ENCODE data around the gene TKT.
A peak's percentile ranks its signal among the peaks of the same experiment; 100 is the strongest.
"Not testable (repeated sequence)": the region's sequence is repeated elsewhere in the genome, so short reads cannot be mapped to it uniquely, and the experiment has no call there.

The TKT gene, protein sequence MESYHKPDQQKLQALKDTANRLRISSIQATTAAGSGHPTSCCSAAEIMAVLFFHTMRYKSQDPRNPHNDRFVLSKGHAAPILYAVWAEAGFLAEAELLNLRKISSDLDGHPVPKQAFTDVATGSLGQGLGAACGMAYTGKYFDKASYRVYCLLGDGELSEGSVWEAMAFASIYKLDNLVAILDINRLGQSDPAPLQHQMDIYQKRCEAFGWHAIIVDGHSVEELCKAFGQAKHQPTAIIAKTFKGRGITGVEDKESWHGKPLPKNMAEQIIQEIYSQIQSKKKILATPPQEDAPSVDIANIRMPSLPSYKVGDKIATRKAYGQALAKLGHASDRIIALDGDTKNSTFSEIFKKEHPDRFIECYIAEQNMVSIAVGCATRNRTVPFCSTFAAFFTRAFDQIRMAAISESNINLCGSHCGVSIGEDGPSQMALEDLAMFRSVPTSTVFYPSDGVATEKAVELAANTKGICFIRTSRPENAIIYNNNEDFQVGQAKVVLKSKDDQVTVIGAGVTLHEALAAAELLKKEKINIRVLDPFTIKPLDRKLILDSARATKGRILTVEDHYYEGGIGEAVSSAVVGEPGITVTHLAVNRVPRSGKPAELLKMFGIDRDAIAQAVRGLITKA
- total RNA-seq = 78.5 to 388 (median 161) reads per million in 3 experiments

DNA sequence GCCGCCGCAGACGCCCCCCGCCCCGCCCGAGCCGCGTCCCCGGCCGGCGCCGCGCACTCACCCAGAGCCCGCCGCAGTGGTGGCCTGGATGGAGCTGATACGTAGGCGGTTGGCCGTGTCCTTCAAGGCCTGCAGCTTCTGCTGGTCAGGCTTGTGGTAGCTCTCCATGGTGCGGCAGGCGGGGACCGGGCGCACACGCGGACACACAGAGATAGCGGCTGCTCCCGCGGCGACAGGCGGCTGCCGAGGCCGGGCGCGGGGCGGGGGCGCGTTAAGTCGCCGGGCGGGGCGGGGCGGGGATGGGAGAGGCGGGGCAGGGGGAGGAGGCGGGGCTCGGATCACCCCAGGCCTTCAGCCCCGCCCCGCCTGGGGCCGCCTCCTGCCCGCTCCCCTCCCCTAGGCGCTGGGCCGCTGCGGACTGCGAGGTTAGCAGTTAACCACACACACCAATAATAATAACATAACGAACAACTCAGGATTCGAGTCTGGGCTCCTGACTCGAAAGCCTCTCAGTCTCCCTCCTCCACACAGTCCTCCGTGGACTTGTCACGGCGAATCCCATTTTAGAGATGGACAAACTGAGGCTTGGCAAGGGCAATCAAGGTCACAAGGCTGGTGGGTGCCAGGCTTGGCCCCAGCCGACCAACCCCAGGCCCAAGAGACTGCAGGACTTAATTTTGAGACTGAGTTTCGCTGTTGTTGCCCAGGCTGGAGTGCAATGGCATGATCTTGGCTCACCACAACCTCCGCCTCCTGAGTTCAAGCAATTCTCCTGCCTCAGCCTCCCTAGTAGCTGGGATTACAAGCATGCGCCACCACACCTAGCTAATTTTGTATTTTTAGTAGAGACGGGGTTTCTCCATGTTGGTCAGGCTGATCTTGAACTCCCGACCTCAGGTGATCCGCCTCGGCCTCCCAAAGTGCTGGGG, at the start of gene TKT:
TKT (minus strand) TSS at position 248 of the 929 bp plus-strand sequence; CDS start at position 168, 80 bp downstream.
- DNase-seq = peak; percentile 69

DNA sequence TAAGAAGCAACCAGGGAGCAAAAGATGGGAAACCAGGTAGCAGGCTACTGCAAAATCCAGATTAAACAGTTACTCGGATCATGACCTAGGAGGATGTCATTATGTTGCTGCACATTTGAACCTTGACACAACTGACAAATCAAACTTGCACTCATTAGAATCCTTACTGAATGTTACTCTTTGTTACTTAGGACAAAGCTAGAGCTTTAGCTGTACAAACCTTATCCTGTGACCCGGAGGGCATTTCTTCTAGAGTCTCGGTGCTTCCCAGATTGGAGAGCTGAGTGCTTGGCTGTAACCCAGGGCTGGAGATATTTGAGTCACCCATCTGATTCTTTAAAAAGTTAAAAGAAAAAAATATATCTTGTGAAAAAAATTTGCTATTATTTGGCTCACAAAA, 48.1 kb upstream of the TKT start:
- DNase-seq = no peak

DNA sequence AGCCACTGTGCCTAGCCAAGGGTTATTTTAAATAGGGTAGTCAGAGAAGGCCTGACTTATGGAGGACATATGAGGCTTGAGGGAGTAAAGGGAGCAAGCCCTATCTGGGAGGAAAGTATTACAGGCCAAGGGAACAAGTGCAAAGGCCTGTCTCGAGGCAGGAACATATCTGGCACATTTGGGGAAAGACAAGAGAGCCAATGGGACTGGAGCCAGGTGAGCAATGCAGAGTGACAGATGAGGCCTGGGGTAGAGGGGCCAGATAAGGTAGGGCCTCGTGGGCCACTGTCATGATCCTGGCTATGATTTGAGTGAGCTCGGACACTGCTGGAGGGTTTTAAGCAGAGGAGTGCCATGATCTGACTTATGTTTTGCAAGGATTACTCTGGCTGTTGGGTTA, 47.7 kb upstream of the TKT start:
- no peak for DNase-seq

DNA sequence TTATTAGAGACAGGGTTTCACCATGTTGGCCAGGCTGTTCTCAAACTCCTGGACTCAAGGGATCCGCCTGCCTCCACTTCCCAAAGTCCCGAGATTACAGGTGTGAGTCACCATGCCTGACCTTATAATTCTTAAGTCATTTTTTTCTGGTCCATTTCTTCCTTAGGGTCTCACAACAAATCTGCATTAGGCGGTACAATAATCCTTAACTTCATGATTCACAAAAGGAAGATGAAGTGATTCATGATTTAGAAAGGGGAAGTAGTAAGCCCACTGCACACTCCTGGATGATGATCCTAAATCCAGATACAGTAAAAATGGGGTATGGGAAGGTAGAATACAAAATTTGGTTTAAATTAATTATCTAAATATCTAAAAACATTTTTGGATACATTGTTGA, 45.0 kb upstream of the TKT start:
- no peak for DNase-seq

DNA sequence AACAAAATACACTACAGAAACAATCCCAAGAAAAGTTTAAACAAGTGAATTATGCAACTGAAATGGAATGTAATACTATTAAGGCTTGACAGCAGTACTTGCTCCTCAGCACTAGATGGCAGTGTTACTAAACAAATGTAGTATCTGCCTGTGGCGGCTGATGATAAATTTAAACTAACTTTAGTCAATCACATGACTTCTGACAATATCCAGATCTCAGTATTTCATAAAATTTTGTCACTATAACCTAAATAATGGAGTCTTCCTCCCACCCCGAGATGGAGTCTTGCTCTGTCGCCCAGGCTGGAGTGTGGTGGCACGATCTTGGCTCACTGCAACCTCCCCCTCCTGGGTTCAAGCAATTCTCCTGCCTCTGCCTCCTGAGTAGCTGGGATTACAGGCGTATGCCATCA, 43.8 kb upstream of the TKT start:
- DNase-seq = peak; percentile 36

DNA sequence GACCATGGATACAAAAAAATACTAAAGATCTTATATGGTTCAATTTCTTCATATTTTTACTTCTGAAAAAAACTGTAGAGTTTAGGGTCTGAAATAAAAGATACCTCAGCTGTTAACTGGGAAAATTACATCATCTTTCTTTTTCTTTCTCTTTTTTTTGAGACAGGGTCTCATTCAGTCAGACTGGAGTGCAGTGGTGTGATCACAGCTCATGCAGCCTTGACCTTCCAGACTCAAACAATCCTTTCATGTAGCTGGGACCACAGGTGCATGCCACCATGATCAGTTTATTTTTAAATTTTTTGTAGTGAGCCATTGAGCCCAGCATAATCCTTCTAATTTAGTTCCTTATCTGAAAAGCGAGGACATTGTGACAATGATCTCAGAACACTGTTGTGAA, 39.6 kb upstream of the TKT start:
- DNase-seq = no peak

- no peak for DNase-seq
Observed at GRCh38 chr3:53293867-53294266, 38.0 kb upstream of the TKT start.

DNA sequence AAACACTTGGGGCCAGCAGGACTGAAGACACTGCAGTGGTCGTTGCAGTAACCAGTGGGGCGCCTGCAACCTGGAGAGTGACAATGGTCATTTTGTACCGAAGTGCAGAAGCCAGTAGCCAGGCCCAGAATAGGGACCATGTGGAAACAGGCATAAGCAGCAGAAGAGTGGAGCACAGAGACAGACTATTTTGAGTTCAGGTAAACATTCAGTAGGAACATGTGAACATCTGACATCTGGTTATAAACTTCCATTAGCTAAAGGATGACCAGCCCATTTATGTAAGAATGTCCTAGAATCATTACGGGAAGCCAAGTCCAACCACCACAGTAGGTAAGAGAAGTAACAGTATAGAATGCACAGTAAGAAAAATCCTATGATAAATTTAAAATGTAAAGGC, 32.4 kb upstream of the TKT start:
- DNase-seq = no peak

GRCh38 chr3:53287131-53287629, 31.4 kb upstream of the TKT start:
- no peak for DNase-seq

- no peak for DNase-seq
Observed at GRCh38 chr3:53286727-53287126, 30.9 kb upstream of the TKT start.

GRCh38 chr3:53282581-53282980, 26.8 kb upstream of the TKT start:
- no peak for DNase-seq

GRCh38 chr3:53278667-53279066, 22.8 kb upstream of the TKT start:
- no peak for DNase-seq

DNA sequence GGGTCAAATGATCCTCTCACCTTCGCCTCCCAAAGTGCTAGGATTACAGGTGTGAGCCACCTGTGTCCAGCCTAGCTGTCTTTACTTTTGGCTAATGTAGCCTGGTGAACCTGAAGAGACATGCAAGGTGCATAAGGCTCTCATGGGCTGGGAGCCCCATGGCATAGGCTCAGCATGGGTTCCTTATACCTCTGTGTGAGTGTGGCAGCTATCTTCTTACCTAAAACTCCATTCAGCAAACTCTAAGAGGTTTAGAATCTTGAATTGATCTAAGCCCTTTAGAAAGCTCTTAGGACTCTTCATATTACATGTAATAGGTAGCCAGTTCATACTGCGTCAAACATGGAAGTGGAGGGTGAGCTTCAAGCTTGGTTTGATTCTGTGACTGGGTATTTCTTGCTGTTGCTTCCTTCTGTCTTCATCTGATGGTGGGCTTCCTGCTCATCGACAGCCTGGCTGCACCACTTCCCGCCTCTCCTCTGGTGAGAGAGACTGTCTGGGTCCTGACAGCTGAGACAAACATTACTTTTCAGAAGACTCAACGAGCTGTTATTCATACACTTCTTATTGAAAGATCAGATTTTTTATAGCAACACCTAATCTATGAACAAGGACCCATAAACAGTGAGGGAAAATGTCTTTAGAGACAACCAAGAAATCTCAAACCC, 19.2 kb upstream of the TKT start:
- DNase-seq = no peak

DNA sequence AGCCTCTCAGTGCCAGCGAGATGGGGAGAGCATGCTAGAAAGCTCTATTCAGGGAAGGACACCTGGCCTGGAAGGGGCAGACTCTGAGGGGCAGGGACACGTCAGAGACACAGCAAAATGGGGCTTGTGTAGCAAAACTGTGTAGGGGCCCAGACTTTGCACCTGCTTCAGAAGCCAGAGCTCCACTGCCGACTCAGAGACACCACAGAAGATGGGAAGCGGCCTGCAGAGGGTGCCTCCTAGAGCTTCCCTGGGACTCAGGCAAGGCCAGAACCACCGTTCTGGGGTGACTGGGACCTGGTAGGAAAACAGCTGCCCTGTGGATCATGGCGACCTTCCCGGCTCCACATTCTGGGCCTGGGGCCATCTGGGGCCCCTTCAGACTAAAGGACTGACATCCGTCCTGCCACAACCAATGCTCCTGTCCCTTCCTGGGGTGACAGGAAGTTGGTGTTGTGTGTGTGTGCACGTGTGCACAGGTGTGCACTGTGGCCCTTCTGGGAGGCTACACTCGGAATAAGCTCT, 17.4 kb upstream of the TKT start:
- no peak for DNase-seq

DNA sequence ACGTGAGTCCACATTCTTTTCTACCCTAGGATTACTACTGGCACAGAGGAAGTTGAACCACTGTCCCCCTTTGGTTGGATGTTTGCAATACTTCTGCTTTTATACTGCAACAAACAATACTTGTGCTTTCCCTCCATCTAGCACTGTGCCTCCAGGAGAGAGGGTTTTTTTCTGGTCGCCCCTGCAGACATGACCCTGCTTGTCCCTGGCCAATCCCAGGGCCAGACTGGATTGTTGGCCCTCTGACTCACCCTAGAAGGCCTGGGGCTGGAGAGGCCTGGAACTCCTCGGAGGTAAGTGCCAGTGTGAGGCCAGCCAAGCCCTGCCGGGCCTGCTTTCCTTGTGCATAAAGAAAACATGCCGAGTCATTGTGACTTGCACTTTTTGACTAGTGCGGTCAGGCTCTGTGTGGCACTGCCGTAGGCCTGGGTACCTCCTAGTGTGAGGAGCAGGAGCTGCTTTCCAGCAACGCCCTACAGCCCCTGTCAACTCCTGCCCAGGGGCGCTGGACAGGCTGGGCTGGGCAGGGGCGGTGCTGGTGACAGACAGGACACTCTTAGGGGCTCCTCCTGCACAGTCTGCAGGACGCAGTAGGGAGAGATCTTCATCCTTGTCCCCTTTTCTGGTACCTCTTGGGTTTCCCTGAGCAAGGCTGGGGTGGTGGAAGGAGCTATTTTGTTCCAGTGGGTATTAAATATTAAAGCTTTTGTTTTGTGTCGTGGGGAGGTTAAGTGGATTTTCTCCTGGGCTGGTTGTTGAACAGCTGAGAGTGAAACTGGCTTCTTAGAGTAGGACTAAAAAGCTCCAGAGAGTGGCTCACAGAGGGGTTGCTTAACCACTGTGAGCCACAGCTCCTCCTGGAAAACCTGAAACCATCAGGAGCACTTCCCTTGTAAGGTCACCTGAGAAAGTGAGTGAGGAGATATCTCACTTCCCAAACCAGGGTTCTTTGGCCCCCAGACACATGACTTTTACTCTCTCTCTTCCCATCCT, 14.4 kb upstream of the TKT start:
- no peak for DNase-seq

DNA sequence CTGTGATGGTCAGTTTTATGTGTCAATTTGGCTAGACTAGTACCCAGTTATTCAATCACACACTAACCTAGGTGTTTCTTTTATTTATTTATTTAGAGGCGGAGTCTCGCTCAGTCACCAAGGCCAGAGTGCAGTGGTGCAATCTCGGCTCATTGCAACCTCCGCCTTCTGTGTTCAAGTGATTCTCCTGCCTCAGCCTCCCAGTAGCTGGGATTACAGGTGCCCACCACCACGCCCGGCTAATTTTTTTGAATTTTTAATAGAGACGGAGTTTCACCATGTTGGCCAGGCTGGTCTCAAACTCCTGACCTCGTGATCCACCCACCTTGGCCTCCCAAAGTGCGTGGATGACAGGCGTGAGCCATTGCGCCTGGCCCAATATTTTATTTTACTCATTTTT, 13.4 kb upstream of the TKT start:
- DNase-seq = not testable (repeated sequence)

GRCh38 chr3:53267766-53268165, 11.9 kb upstream of the TKT start:
- DNase-seq = no peak

GRCh38 chr3:53264718-53265117, 8.9 kb upstream of the TKT start:
- DNase-seq = no peak

DNA sequence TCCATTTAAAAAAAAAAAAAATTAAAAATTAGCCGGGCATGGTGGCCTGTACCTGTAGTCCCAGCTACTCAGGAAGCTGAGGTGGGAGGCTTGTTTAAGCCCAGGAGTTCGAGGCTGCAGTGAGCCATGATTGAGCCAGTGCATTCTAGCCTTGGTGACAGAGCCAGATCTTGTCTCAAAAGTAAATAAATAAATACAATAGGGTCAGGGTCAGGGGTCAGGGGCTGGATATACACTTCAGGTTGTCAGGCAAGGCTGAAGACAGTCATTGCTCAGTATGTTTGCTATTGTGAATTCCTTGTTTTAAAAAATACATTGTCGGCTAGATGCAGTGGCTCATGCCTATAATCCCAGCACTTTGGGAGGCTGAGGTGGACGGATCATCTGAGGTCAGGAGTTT, 8.1 kb upstream of the TKT start:
- DNase-seq = no peak

GRCh38 chr3:53261712-53262111, 5.9 kb upstream of the TKT start:
- no peak for DNase-seq

- DNase-seq = no peak
Observed at GRCh38 chr3:53260286-53260785, 4.5 kb upstream of the TKT start.
